ENCODE results near the gene FYTTD1. TPM values are rescaled to one million over a fixed set of nuclear protein-coding genes. Genes with fewer than 3 reads are reported as not detected.
A peak's percentile ranks its signal among the peaks of the same experiment; 100 is the strongest.
"Not testable (repeated sequence)": the region's sequence is repeated elsewhere in the genome, so short reads cannot be mapped to it uniquely, and the experiment has no call there.

Gene FYTTD1
- total RNA-seq, 1 donor = 40.2 TPM

- TF ChIP-seq CTCF (IDR thresholded peaks at IDR 0.05; ENCODE audit: insufficient read depth, low read length) = no peak
- peak; percentile 98 for DNase-seq (ENCODE audit: low read depth)
- peak overlapping the region; percentile 65 for H3K4me3 ChIP-seq (ENCODE audit: low read depth, low read length)
Observed at GRCh38 chr3:197711973-197712707, 37.5 kb upstream of the FYTTD1 start.

- no peak for TF ChIP-seq CTCF (IDR thresholded peaks at IDR 0.05; ENCODE audit: insufficient read depth, low read length)
- no peak for DNase-seq (ENCODE audit: low read depth)
- H3K4me3 ChIP-seq (ENCODE audit: low read depth, low read length) = no peak overlapping the region
Observed at GRCh38 chr3:197713477-197713822, 36.2 kb upstream of the FYTTD1 start.

- H3K4me3 ChIP-seq (ENCODE audit: low read depth, low read length) = no peak overlapping the region
- DNase-seq (ENCODE audit: low read depth) = no peak
- TF ChIP-seq CTCF (IDR thresholded peaks at IDR 0.05; ENCODE audit: insufficient read depth, low read length) = no peak
Observed at GRCh38 chr3:197714251-197714650, 35.4 kb upstream of the FYTTD1 start.

GRCh38 chr3:197718891-197719290 is 30.8 kb upstream of the FYTTD1 start:
- peak; percentile 66 for DNase-seq (ENCODE audit: low read depth)
- TF ChIP-seq CTCF (IDR thresholded peaks at IDR 0.05; ENCODE audit: insufficient read depth, low read length) = no peak
- H3K4me3 ChIP-seq (ENCODE audit: low read depth, low read length) = no peak overlapping the region

- no peak overlapping the region for H3K4me3 ChIP-seq (ENCODE audit: low read depth, low read length)
- TF ChIP-seq CTCF (IDR thresholded peaks at IDR 0.05; ENCODE audit: insufficient read depth, low read length) = no peak
- DNase-seq (ENCODE audit: low read depth) = no peak
Observed at GRCh38 chr3:197720694-197721093, 29.0 kb upstream of the FYTTD1 start.

- TF ChIP-seq CTCF (IDR thresholded peaks at IDR 0.05; ENCODE audit: insufficient read depth, low read length) = no peak
- DNase-seq (ENCODE audit: low read depth) = no peak
- H3K4me3 ChIP-seq (ENCODE audit: low read depth, low read length) = no peak overlapping the region
Observed at GRCh38 chr3:197722734-197723133, 26.9 kb upstream of the FYTTD1 start.

- not testable (repeated sequence) for DNase-seq (ENCODE audit: low read depth); H3K4me3 ChIP-seq (ENCODE audit: low read depth, low read length)
Observed at GRCh38 chr3:197727878-197728277, 21.8 kb upstream of the FYTTD1 start.

Measured in fibroblast of the aortic adventitia (primary cell).